AG04450 (cell line): Measurements from ENCODE around the gene CALHM3. TPM values are rescaled to one million over a fixed set of nuclear protein-coding genes. Genes with fewer than 3 reads are reported as not detected.

Experiments used
- CTCF ChIA-PET: fragments of 300-600, 350-600 bp; formaldehyde crosslinking; extraction: SDS; loops from one replicate; lab custom pipeline; 2022; ENCODE audit warnings: antibody characterized with exemption, inconsistent platforms; lab: Charles Lee
- POLR2A ChIA-PET: fragments of 350-600 bp; formaldehyde crosslinking; extraction: SDS; loops from one replicate; lab custom pipeline; 2021; ENCODE audit warnings: antibody characterized with exemption, inconsistent platforms; lab: Yijun Ruan, JAX
- DNase-seq: peaks from one replicate; pipeline ENCODE4 v3.0.0-alpha.2; 2011; ENCODE audit warnings: low read depth, low spot score
- H3K27ac ChIP-seq: one replicate; pipeline ENCODE4 v1.5.1; 2012; ENCODE audit warnings: low read depth, low read length, control low read depth
- H3K27me3 ChIP-seq: one replicate; pipeline ENCODE4 v1.6.0; 2012; ENCODE audit warnings: low read length; ENCODE audit not compliant: control insufficient read depth, insufficient read depth
- H3K4me3 ChIP-seq: 2 replicates; pipeline ENCODE4 v1.5.1; 2011; ENCODE audit warnings: mild to moderate bottlenecking, low read depth, low read length, control low read depth
- H3K9me3 ChIP-seq: 2 replicates; pipeline ENCODE4 v1.5.1; 2012; ENCODE audit warnings: low read length; ENCODE audit not compliant: control insufficient read depth, insufficient read depth
- polyA plus RNA-seq: library from polyadenylated mRNA; depleted of rRNA; stranded (reverse); fragments of >200 nt; gene quantifications from 2 replicates; pipeline ENCODE4 v1.2.3, GENCODE V29; 2011
- TF ChIP-seq, protein P1 (sequence below): IDR thresholded peaks from 2 replicates; pipeline ENCODE4 v1.5.1; 2011; ENCODE audit warnings: low read depth, low read length, control low read depth, inconsistent platforms

CALHM3 gene
- polyA plus RNA-seq, 1 experiment, result not detected

DNA sequence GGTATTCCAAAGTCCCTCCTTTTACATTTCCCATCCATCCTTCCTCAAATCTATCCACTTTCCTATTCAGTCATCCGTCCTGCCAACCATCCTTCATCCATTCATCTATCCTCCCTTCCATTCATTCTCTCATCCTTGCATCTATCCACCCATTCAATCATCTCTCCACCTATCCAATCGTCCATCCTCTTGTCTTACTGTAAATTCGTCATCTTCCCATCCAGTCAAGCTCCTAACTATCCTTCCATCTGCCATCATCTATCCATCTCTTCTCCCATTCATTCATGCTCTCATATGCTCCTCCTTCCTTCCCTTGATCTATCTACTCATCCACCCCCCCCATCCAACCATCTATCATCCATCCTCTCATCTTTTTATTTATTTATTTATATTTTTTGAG is 5.0 kb downstream of the CALHM3 start:
- Histone ChIP-seq H3K9me3 (no peaks in the 10 kb centered on the region; the same call in 1 of the 2 replicates), H3K27me3 (peaks cover 17% of the 10 kb centered on the region), H3K27ac (no peak overlapping the region), H3K4me3 (no peak overlapping the region)
- TF ChIP-seq, protein P1, sequence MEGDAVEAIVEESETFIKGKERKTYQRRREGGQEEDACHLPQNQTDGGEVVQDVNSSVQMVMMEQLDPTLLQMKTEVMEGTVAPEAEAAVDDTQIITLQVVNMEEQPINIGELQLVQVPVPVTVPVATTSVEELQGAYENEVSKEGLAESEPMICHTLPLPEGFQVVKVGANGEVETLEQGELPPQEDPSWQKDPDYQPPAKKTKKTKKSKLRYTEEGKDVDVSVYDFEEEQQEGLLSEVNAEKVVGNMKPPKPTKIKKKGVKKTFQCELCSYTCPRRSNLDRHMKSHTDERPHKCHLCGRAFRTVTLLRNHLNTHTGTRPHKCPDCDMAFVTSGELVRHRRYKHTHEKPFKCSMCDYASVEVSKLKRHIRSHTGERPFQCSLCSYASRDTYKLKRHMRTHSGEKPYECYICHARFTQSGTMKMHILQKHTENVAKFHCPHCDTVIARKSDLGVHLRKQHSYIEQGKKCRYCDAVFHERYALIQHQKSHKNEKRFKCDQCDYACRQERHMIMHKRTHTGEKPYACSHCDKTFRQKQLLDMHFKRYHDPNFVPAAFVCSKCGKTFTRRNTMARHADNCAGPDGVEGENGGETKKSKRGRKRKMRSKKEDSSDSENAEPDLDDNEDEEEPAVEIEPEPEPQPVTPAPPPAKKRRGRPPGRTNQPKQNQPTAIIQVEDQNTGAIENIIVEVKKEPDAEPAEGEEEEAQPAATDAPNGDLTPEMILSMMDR, result no peak
- DNase-seq, result no peak
- ChIA-PET CTCF (interaction anchor here (0.8 to 1.2 kb wide), 2 partner anchors 11 to 212 kb away, joined by 3 read pairs; no protein-coding TSS in a partner anchor), POLR2A (no interaction called here)

DNA sequence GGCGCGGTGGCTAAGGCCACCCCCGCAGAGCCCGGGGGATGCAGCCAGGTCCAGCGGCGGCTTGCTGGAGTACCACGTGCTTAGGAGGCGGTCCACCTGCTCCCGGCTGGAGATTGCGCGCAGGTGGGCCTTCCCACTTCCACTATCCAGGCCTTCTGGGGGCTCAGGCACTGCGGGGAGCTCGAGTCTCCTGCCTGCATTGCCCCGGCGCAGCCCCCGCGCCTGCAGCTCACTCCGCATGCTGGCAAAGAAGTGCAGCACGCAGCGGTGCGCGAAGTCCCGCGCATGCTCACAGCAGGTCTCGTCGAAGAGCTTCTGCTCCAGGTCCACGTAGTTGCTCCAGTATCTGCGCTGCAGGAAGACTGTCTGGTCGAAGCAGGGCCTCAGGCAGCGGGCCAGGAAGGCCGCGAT is 5.8 kb downstream of the CALHM3 start:
- Histone ChIP-seq H3K9me3 (no peaks in the 10 kb centered on the region; the same call in 1 of the 2 replicates), H3K4me3 (no peak overlapping the region), H3K27me3 (peaks cover 17% of the 10 kb centered on the region), H3K27ac (no peak overlapping the region)
- ChIA-PET CTCF (interaction anchor here (0.8 kb wide), 1 partner anchor 12 kb away, joined by 3 read pairs; no protein-coding TSS in a partner anchor), POLR2A (no interaction called here)
- TF ChIP-seq, protein P1, result no peak
- no peak for DNase-seq

DNA sequence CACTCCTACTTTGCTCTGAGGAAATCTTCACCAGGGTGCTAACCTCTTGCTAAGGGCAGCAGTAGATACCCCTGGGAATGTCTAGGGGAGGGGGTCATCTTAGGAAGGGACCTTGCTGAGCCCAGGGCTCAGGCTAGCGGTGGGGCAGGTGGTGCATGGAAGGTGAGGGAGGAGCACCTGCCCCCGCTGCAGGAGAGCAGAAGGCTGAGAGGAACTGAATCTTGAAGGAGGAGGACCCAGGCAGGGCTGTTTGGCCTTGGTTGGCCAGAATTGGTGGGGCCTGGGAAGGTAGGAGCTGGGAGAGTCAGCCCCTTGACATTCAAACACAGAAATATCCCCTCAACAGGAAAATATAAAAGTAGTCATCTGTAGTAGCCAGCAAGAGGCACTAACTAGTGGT is 7.0 kb downstream of the CALHM3 start:
- no peak overlapping the region for H3K4me3 ChIP-seq
- CTCF ChIA-PET, result interaction anchor here (1.0 kb wide), 1 partner anchor 14 kb away, joined by 3 read pairs; no protein-coding TSS in a partner anchor
- POLR2A ChIA-PET, result no interaction called here
- no peaks in the 10 kb centered on the region; the same call in 1 of the 2 replicates for H3K9me3 ChIP-seq
- TF ChIP-seq, protein P1, result no peak
- peaks cover 14% of the 10 kb centered on the region for H3K27me3 ChIP-seq
- no peak for DNase-seq
- no peak overlapping the region for H3K27ac ChIP-seq

DNA sequence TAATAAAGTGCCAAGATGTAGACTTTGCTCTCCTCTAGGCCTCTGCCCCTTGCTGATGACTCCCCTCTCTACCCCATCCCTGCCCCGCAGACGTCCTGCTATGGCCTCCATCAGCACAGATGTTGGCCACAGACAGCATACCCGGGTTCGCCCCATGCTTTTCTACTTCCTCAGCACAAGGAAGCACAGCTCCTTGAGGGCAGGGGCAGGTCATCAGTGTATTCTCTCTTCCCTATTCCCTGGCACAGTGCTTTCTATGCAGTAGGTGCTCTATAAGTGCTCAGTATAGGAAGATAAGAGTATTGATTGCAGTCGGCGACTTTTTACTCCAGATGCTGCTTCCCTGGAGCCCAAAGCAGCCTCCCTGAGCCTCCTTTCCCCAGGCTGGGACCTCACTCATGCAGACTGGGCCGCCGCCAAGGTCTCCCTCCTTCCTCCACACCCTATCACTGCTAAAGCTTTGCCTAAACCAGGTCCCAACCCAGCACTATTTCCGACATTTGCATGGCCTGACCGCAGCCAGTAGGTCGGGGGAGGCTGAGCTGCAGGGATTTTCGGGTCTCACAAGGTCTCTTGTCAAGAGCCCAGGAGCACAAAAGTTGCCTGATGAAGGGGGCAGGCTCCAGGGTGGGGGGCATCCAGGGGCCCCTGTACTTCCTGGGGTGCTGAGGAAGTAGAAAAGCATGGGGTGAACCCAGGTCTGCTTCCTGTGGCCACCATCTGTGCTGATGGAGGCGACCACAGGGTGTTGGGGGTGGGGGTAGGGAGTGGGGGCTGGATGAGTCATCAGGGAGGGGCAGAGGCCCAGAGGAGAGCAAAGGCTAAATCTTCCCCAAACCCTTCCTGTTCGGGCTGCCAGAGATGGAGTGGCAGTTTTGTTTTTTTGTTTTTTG is 8.0 kb downstream of the CALHM3 start:
- ChIA-PET CTCF (no interaction called here), POLR2A (no interaction called here)
- TF ChIP-seq, protein P1, result no peak
- Histone ChIP-seq H3K4me3 (no peak overlapping the region), H3K9me3 (no peaks in the 10 kb centered on the region; the same call in 1 of the 2 replicates), H3K27me3 (peaks cover 6% of the 10 kb centered on the region), H3K27ac (no peak overlapping the region)
- DNase-seq, result no peak

DNA sequence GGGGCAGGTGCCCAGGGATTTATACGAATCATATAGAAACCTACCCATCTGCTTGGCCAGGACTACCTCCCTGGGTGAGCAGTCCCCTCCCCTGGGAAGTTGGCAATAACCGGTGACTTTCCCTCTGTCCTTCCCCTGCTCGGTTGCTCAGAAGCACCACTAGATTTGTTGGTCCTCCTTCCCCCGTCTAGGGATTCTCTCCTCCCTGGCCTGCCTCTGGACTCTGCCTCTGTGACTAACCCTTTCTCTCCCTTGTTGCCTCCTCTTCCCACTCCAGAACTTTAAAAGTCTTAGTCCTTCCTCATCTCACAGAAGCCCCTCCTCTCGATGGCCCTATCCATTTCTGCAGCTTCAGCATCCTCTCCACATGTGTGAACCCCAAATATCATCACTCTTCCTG is 9.8 kb downstream of the CALHM3 start:
- H3K27me3 ChIP-seq, result peaks cover 11% of the 10 kb centered on the region
- no peak for DNase-seq
- ChIA-PET POLR2A (no interaction called here), CTCF (interaction anchor here (1.1 to 1.2 kb wide), 2 partner anchors 16 to 17 kb away, joined by 3 to 4 read pairs; no protein-coding TSS in a partner anchor)
- TF ChIP-seq, protein P1, result no peak
- no peaks in the 10 kb centered on the region; the same call in 1 of the 2 replicates for H3K9me3 ChIP-seq
- no peak overlapping the region for H3K4me3 ChIP-seq
- no peak overlapping the region for H3K27ac ChIP-seq
